GM18526 (cell line): ENCODE data around the gene AHSG.

Source experiments
- POLR2A ChIP-seq: IDR thresholded peaks from 3 replicates; pipeline ENCODE4 v1.6.1; 2011; ENCODE audit not compliant: insufficient read length; ENCODE audit errors: extremely low read depth

AHSG gene

DNA sequence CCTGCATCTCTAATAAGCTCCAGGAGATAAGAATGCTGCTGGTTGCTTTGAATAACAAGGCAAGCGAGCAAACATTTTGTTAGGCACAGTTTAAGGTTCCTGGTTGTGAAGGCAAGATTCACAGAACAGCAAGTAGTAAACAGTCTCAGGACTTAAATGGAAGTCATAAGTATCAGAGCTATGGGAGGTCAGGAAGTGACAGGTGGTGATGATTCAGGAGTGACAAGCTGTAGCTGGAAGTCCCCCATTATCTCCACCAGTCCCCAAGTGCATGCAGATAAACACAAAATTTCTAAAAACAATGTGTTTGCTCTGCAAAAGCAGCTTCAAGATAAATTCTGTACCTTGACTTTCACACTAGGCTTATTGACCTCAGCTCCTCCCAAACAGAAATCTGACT, 30.6 kb downstream of the AHSG start:
- no peak for TF ChIP-seq POLR2A

- no peak for TF ChIP-seq POLR2A
Observed at GRCh38 chr3:186644683-186645082, 31.8 kb downstream of the AHSG start.

- no peak for TF ChIP-seq POLR2A
Observed at GRCh38 chr3:186646106-186646505, 33.2 kb downstream of the AHSG start.

- no peak for TF ChIP-seq POLR2A
Observed at GRCh38 chr3:186646841-186647240, 34.0 kb downstream of the AHSG start.

GRCh38 chr3:186648851-186649250, 36.0 kb downstream of the AHSG start:
- no peak for TF ChIP-seq POLR2A

DNA sequence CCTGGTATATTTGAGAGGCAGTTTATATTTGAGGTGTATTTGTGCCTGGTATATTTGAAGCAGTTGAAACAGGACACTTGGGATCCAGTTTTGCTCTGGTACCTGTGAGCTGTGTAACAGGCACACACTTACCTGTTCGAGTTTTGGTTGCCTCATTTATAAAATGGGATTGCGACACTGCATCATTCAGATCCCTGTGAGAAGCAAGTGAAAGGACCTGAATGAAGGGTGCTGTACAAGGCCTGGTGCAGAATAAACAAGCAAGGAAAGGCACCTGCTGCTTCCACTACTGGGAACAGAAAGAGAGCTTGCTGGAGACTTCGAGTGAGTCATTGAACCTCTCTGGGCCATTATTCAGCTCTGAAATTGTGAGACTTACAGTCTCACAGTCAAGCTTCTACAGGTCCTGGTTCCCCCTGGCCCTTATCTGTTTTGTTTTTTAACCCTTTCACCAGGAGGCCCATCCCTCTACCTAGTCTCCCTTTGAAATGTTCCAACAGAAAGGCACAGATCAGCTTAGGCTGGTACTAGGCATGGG, 38.9 kb downstream of the AHSG start:
- TF ChIP-seq POLR2A = no peak

DNA sequence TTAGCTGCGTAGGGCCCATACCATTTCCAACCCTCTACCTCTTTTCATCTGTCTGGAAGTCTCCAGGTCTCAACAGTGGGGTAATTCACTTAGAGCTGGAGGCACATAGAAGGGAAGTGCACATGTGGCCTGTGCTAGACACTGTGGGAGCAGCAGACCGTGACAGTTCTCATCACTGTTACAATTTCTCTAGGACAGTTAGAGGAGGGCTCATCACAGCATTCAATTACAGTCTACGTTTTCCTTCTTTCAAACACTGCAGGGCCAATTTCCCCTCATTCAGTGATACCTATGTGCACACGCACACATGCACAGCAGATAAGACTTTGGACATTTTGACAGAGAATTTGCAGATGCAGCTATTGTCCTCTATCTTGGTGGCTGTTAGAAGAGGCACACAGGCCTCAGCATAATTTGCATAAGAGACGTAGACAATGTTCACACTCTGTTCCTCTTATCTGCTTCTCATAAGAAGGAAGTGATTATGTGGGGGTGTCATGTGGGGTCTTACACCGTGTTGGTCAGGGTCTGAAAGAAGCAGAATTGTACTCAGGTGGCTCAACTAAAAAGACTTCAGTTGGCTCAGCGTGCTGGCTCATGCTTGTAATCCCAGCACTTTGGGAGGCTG, 40.3 kb downstream of the AHSG start:
- no peak for TF ChIP-seq POLR2A

DNA sequence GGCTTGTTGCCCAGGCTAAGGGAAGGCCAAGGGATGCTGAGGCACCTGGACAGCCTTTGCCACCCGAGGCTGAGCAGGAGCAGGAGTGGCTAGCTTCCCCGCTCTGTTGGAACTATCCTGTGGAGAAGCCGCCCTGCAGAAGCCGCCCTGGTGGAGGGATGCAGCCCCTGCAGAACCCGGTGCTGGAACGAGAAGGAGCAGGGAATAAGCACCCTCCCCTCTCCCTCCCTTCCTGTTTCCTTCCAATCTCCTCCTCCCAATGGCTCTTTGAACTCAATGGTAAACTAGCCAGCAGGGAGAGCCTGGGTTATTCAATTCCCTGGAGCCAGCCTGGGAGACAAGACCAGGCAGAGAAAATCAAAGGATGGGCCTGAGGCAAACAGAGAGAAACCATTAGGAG, 41.1 kb downstream of the AHSG start:
- TF ChIP-seq POLR2A = no peak

DNA sequence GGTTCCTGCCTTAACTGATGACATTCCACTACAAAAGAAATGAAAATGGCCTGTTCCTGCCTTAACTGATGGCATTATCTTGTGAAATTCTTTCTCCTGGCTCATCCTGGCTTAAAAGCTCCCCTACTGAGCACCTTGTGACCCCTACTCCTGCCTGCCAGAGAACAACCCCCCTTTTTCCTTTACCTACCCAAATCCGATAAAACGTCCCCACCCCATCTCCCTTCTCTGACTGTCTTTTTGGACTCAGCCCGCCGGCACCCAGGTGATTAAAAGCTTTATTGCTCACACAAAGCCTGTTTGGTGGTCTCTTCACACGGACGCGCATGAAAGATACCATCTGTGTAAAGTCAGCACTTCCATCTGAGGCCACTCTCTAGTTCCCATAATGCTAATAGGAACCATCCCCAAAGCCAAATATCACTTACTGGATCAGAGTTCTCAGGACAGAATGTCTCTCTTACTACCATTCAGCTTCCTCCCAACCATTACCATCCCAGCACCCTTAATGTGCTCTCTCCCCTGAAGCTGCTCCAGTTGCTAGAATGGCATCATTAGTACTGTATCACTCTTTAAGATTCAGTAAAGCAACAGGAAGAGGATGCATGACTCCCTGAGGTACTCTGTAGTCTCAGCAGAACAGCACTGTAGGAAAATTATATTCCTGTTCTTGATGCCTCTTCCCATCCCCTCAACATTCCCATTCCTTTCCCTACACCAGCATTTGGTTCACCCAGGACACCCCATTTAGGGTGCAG, 50.7 kb downstream of the AHSG start:
- no peak for TF ChIP-seq POLR2A

- no peak for TF ChIP-seq POLR2A
Observed at GRCh38 chr3:186664119-186664495, 51.2 kb downstream of the AHSG start.

GRCh38 chr3:186664506-186664905, 51.6 kb downstream of the AHSG start:
- no peak for TF ChIP-seq POLR2A

- no peak for TF ChIP-seq POLR2A
Observed at GRCh38 chr3:186665625-186666188, 52.8 kb downstream of the AHSG start, which contains the start of gene HRG. Gene HRG (plus strand): TSS chr3:186666014. CDS start chr3:186666032, 18 bp downstream.

GRCh38 chr3:186668426-186668825, 55.6 kb downstream of the AHSG start:
- TF ChIP-seq POLR2A = no peak

GRCh38 chr3:186669378-186670084, 56.7 kb downstream of the AHSG start:
- no peak for TF ChIP-seq POLR2A

- no peak for TF ChIP-seq POLR2A
Observed at GRCh38 chr3:186670155-186670554, 57.3 kb downstream of the AHSG start.
